DOHH2 (cell line): ENCODE results near the gene SMU1.
A peak's percentile ranks its signal among the peaks of the same experiment; 100 is the strongest.

Experiments
- H3F3A ChIP-seq: fragments of 200-600 bp; sonication (generic), shearing (Covaris generic); 2 replicates; pipeline ENCODE4 v1.6.0; 2016; ENCODE audit warnings: antibody characterized with exemption, mild to moderate bottlenecking; ENCODE audit not compliant: control insufficient read depth, insufficient read depth
- H3K27ac ChIP-seq: fragments of 200-600 bp; sonication (generic); 2 replicates; pipeline ENCODE4 v1.5.1; 2014; ENCODE audit warnings: low read depth, mild to moderate bottlenecking, low read length, moderate library complexity
- H3K27me3 ChIP-seq: fragments of 200-600 bp; sonication (generic); 2 replicates; pipeline ENCODE4 v1.6.1; 2014; ENCODE audit warnings: mild to moderate bottlenecking, low read length, mixed read lengths; ENCODE audit not compliant: control insufficient read depth
- H3K36me3 ChIP-seq: fragments of 200-600 bp; sonication (generic); 2 replicates; pipeline ENCODE4 v1.6.1; 2014; ENCODE audit warnings: mild to moderate bottlenecking, low read length, moderate library complexity, mixed read lengths; ENCODE audit not compliant: control insufficient read depth
- H3K4me1 ChIP-seq: fragments of 200-600 bp; sonication (generic); 2 replicates; pipeline ENCODE4 v1.6.1; 2014; ENCODE audit warnings: mild to moderate bottlenecking, low read length, mixed read lengths; ENCODE audit not compliant: control insufficient read depth
- H3K4me2 ChIP-seq: fragments of 200-600 bp; sonication (generic); 2 replicates; pipeline ENCODE4 v1.6.0; 2014; ENCODE audit warnings: mild to moderate bottlenecking, low read length, moderate library complexity
- H3K4me3 ChIP-seq: fragments of 200-600 bp; sonication (generic); 2 replicates; pipeline ENCODE4 v1.5.1; 2014; ENCODE audit warnings: mild to moderate bottlenecking, low read length, mixed read lengths
- H3K79me2 ChIP-seq: fragments of 200-600 bp; sonication (generic); 2 replicates; pipeline ENCODE4 v1.6.1; 2014; ENCODE audit warnings: mild to moderate bottlenecking, low read length, mixed read lengths; ENCODE audit not compliant: control insufficient read depth
- H3K9me2 ChIP-seq: fragments of 200-600 bp; sonication (generic); replicated peaks from 2 replicates; pipeline ENCODE4 v1.6.1; 2014; ENCODE audit warnings: mild to moderate bottlenecking, low read length, mixed read lengths; ENCODE audit not compliant: control insufficient read depth
- H3K9me3 ChIP-seq: fragments of 200-600 bp; sonication (generic); 2 replicates; pipeline ENCODE4 v1.6.1; 2014; ENCODE audit warnings: antibody characterized with exemption, low read length, mixed read lengths; ENCODE audit not compliant: control insufficient read depth, insufficient read depth
- H4K20me1 ChIP-seq: fragments of 200-600 bp; sonication (generic); 2 replicates; pipeline ENCODE4 v1.6.0; 2014; ENCODE audit warnings: low read depth, mild to moderate bottlenecking, antibody characterized with exemption, low read length, moderate library complexity; ENCODE audit not compliant: control insufficient read depth, insufficient read depth
- EZH2phosphoT487 ChIP-seq: fragments of 200-600 bp; sonication (generic); IDR thresholded peaks from 2 replicates; pipeline ENCODE4 v1.6.1; 2017; ENCODE audit warnings: borderline replicate concordance, mild to moderate bottlenecking, antibody characterized with exemption, low read length, moderate library complexity, mixed read lengths
- TF ChIP-seq, protein P1 (sequence below): fragments of 200-600 bp; sonication (generic); IDR thresholded peaks from one replicate; pipeline ENCODE4 v1.5.1; 2014; ENCODE audit warnings: antibody characterized with exemption, mild to moderate bottlenecking, low read depth, low read length; ENCODE audit not compliant: poor library complexity, severe bottlenecking

SMU1 gene

DNA sequence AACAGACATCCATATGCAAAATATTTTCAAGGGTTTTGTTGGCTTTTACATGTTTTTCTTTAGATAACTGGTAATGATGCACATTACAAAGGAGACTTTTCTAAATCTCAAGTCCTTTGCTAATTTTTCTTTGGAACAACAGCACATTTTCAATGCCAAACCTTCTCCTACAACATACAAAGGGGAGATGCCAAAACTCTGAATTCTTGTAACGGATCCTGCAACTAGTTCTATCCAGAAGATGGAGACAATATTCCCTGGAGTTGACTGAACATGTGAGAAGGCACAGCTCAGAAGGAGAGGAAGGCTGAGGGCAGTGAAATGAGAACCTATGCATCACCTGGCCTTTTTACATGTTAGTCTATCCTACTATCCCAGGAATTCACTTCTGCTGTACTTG is 30.4 kb downstream of the SMU1 start:
- Histone ChIP-seq H4K20me1 (no peaks in the 10 kb centered on the region), H3F3A (peaks cover 33% of the 10 kb centered on the region), H3K4me1 (peaks cover 24% of the 10 kb centered on the region), H3K27ac (no peak overlapping the region), H3K4me3 (no peak overlapping the region), H3K79me2 (no peaks in the 10 kb centered on the region), H3K27me3 (no peaks in the 10 kb centered on the region), H3K4me2 (no peak overlapping the region), H3K9me3 (no peaks in the 10 kb centered on the region), H3K36me3 (peaks cover 38% of the 10 kb centered on the region), H3K9me2 (no peaks in the 10 kb centered on the region)
- TF ChIP-seq, protein P1, sequence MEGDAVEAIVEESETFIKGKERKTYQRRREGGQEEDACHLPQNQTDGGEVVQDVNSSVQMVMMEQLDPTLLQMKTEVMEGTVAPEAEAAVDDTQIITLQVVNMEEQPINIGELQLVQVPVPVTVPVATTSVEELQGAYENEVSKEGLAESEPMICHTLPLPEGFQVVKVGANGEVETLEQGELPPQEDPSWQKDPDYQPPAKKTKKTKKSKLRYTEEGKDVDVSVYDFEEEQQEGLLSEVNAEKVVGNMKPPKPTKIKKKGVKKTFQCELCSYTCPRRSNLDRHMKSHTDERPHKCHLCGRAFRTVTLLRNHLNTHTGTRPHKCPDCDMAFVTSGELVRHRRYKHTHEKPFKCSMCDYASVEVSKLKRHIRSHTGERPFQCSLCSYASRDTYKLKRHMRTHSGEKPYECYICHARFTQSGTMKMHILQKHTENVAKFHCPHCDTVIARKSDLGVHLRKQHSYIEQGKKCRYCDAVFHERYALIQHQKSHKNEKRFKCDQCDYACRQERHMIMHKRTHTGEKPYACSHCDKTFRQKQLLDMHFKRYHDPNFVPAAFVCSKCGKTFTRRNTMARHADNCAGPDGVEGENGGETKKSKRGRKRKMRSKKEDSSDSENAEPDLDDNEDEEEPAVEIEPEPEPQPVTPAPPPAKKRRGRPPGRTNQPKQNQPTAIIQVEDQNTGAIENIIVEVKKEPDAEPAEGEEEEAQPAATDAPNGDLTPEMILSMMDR: no peak
- TF ChIP-seq EZH2phosphoT487: no peak

DNA sequence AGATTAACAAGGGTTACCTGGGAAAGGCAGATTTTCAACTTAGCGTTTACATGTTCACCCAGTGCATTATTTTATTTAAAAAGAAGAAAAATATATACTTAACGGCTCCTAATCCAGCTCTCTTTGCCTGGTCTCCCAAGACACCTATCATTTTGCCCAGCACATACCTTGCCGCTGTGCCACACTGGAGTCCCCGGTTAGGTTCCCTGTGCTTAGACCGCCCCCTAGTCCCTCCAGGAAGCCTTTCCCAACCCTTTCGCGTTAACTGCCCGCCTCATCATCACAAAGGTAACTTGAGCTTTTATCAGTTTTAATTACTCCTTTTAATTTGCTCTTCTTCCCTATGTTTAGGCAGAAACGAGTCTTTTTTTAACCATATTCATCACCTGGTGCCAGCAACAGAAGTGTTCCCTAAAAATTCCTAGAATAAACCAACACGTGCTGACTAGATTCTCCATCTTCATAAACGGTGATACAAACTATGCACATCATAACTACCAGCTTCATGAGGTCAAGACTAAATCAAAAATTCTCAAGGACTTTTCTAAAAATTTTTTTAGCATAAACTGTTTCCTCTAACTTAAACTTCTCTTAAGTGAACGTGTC is 31.7 kb downstream of the SMU1 start:
- H3K79me2 ChIP-seq: no peaks in the 10 kb centered on the region
- H4K20me1 ChIP-seq: no peaks in the 10 kb centered on the region
- TF ChIP-seq, protein P1: peak; percentile 23
- TF ChIP-seq EZH2phosphoT487: no peak
- no peaks in the 10 kb centered on the region for H3K9me2 ChIP-seq
- H3K9me3 ChIP-seq: no peaks in the 10 kb centered on the region
- H3F3A ChIP-seq: peaks cover 46% of the 10 kb centered on the region
- H3K36me3 ChIP-seq: peaks cover 45% of the 10 kb centered on the region
- no peaks in the 10 kb centered on the region for H3K27me3 ChIP-seq
- H3K27ac ChIP-seq: peak overlapping the region; percentile 56
- H3K4me1 ChIP-seq: peaks cover 22% of the 10 kb centered on the region
- H3K4me3 ChIP-seq: peak overlapping the region; percentile 78
- H3K4me2 ChIP-seq: peak overlapping the region; percentile 90

DNA sequence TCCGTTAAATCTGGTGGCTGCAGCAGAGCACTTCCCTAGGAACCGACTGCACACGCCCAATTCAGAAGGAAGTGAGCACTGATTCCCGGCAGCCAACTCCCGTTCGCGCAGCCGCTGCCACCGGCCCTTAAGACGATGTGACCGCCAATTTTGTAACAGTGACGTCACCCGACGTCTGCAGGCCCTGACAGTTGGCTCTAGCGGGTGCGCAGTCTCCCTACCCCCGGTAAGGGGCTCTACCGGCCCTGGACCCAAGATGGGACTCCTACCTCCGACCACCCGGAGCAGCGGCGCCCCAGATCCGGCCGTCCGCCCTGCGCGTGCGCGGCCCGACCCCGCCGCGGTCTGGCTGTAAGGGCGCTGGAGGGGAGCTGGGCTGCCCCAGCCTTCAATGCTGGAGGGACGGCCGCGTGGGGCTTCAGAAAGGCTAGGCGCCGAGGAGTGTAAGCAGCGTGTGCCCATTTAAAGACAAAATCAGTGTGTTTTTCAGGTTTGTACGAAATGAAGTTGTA is 32.3 kb downstream of the SMU1 start:
- Histone ChIP-seq H3K27ac (peak overlapping the region; percentile 56), H3F3A (peaks cover 51% of the 10 kb centered on the region), H3K79me2 (no peaks in the 10 kb centered on the region), H3K4me1 (peaks cover 22% of the 10 kb centered on the region), H3K4me2 (peak overlapping the region; percentile 90), H4K20me1 (no peaks in the 10 kb centered on the region), H3K4me3 (peak overlapping the region; percentile 78), H3K9me2 (no peaks in the 10 kb centered on the region), H3K27me3 (no peaks in the 10 kb centered on the region), H3K36me3 (peaks cover 39% of the 10 kb centered on the region), H3K9me3 (no peaks in the 10 kb centered on the region)
- TF ChIP-seq, protein P1: no peak
- TF ChIP-seq EZH2phosphoT487: no peak
